Colon (tissue), 2 donors: ENCODE results near the gene ZNF547.

Source experiments
- FAIRE-seq: peaks from 2 replicates; lab custom pipeline; 2012; peaks lifted over from hg19 to GRCh38; lab: Jason Lieb, UNC
- donor health status: control.
- donor health status: control.

ZNF547 gene

GRCh38 chr19:57362997-57363687 is at the start of gene ZNF547, which contains the start of gene TRAPPC2B:
Gene ZNF547, plus strand, starts transcription at chr19:57363551. Its CDS starts 5,005 bp downstream, at chr19:57368556.
Gene TRAPPC2B, plus strand, starts transcription at chr19:57363551. Its CDS starts 1,283 bp downstream, at chr19:57364834.
- FAIRE-seq, result peak; percentile 85

GRCh38 chr19:57314146-57314545 is 49.2 kb upstream of the ZNF547 start:
- FAIRE-seq, result no peak

- no peak for FAIRE-seq
Observed at GRCh38 chr19:57317503-57317902, 45.8 kb upstream of the ZNF547 start.

- no peak for FAIRE-seq
Observed at GRCh38 chr19:57319869-57320179, 43.5 kb upstream of the ZNF547 start.

DNA sequence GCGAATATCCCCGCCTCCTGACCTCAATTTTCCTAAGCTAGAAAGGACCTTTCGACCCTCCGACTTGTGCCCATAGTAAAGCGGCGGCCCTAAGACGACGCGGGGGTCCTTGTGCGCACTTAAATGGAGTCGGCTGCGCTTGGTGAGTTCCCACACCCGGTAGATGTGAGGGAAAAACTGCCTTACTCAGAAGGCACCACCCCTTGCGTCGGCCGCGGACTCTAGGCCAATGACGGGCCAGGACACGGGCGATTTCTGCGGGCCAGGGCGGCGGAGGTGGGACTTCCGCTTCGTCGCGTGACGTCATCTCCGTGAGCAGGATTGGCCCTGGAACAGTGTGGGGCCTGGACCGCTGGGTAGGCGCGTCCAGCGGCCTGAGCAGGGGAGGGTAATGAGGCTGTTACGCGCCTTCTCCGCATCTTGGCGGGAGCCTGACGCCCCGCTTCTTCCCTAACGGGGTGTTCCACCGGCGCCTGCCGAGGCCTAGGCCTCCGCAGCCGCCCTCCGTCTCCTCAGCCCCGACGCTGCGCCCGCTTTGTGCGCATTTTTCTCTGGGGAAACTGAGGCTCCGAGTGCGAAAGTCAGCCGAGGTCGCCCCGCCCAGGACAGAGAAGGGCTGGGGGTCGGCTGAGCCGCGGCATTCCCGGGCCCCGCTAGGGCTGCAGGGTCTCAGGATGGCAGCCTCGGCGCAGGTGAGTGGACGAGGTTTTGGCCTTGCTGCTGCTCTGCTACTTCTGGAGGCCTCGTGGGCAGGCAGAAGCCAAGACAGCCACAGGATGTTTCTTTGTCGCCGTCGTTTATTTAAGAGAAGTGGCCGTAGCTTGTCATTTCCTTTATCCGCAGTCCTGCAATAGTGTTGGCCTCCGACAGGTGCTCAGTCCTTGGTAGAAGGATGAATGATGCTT is 42.9 kb upstream of the ZNF547 start, which contains the start of gene ZNF543:
ZNF543 (plus strand) TSS at position 293 of the 905 bp plus-strand sequence; CDS start at position 675, 382 bp downstream.
- FAIRE-seq, result no peak

- FAIRE-seq, result no peak
Observed at GRCh38 chr19:57321116-57321515, 42.2 kb upstream of the ZNF547 start.

DNA sequence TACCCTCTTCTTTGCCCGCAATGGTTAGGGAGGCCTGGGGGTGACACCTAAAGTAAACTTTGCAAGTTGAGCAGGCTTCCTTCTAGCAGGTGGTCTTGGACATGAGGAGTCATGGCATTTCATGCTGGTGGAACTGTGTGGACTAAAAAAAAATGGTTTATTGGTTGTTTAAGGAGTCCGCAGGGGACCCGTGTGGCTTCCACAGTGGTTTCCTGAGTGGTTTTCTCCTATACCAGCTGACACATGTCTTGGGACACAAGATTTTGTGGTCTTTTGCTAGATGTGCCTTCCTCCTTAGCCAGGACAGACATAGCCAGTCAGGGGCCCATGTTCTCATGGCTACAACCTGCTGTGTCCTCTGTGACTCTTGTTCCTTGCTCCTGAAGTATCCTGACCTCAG is 41.6 kb upstream of the ZNF547 start:
- no peak for FAIRE-seq

GRCh38 chr19:57324992-57325391 is 38.4 kb upstream of the ZNF547 start:
- no peak for FAIRE-seq

DNA sequence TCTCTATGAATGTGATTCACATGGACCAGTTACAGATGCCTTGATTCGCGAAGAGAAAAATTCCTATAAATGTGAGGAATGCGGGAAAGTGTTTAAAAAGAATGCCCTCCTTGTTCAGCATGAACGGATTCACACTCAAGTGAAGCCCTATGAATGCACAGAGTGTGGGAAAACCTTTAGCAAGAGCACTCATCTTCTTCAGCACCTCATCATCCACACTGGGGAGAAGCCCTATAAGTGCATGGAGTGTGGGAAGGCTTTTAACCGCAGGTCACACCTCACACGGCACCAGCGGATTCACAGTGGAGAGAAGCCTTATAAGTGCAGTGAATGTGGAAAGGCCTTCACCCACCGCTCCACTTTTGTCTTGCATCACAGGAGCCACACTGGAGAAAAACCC is 35.4 kb upstream of the ZNF547 start:
- FAIRE-seq, result no peak

DNA sequence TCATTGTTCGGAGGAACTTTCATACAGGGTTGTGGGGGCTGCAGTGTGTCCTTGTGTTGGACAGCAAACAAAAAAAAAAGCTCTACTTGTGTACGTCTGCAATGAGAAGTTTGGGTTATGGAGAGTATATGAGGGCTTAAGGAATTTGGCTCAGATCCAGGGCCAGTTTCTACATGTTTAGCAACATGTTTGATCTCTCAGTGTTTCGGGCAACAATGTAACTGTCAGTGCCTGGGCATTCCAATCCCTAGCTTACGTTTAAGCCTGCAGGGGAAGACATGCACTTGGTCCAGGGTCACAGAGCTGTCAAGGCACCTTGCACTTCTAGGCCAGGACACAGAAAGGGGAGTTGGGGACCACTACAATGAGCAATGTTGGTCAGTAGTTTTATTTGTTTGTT is 29.2 kb upstream of the ZNF547 start:
- FAIRE-seq, result no peak

GRCh38 chr19:57338877-57339276 is 24.5 kb upstream of the ZNF547 start:
- FAIRE-seq, result no peak

GRCh38 chr19:57342582-57342981 is 20.8 kb upstream of the ZNF547 start:
- no peak for FAIRE-seq

- FAIRE-seq, result no peak
Observed at GRCh38 chr19:57348136-57348535, 15.2 kb upstream of the ZNF547 start.

GRCh38 chr19:57350877-57351805 is 12.2 kb upstream of the ZNF547 start, which contains the start of gene ZNF304:
Gene ZNF304, plus strand, starts transcription at chr19:57351271. Its CDS starts 394 bp downstream, at chr19:57351665.
- FAIRE-seq, result no peak

GRCh38 chr19:57351867-57352266 is 11.5 kb upstream of the ZNF547 start:
- no peak for FAIRE-seq

GRCh38 chr19:57355916-57356315 is 7.4 kb upstream of the ZNF547 start:
- no peak for FAIRE-seq

- FAIRE-seq, result no peak
Observed at GRCh38 chr19:57357406-57357805, 5.9 kb upstream of the ZNF547 start.

GRCh38 chr19:57359300-57359699 is 4.1 kb upstream of the ZNF547 start:
- FAIRE-seq, result no peak

DNA sequence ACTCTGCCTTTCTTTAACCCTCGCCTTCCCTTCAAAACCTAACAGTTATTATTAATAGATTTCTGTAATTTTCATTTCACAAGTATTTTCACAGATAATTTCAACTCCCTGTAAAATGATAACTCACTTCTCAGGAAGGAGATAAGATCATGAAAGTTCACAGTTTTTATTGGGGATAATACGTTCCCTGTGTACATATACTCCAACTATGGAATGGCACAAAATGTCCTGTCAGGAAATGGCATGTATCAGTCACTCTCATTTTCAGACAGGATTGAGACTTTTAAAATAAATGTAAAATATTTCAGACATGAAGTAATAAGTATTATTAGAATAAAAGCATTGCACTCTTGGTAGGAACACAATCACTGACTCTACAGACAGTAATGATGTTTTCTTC is 932 bp upstream of the ZNF547 start:
- FAIRE-seq, result no peak

DNA sequence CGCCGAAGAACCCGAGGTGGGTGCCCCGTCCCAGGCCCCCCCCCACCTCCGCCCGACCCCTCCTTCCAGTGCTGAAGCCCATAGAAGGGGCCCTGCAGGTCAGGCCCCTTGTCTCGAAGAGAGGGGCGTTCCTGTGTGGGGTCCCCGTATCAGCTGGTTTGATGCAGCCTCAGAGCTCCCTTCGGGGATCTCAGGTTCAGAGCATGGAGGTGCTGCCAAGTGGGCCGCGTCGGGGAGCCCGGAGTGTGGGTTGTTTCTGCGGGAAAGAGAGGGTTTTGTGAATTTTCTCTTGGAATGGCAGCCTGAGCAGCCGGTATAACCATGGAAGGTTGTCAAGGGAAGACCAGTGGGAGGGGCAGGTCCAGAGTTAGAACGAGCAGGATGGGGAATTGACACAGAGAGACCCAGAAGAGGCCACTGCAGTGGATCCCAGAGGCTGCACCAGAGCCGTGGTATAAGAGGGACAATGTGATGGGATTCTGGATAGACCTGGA is 384 bp downstream of the ZNF547 start:
- FAIRE-seq, result no peak

GRCh38 chr19:57366776-57367175 is 3.4 kb downstream of the ZNF547 start:
- FAIRE-seq, result no peak

DNA sequence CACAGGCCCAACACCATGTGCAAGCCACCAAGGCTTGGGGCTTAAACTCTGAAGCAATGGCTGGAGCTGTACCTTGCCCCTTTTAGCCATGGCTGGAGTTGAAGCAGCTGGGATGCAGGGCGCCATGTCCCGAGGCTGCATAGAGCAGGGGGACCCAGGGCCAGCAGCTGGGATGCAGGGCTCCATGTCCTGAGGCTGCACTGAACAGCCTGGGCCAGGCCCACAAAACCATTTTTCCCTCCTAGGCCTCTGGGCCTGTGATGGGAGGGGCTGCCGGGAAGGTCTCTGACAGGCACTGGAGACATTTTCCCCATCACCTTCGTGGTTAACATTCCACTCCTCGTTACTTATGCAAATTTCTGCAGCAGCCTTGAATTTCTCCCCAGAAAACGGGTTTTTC is 10.8 kb downstream of the ZNF547 start:
- no peak for FAIRE-seq
